K562 (cell line): ENCODE measurements around the gene BANF2. TPM values are rescaled to one million over a fixed set of nuclear protein-coding genes. Genes with fewer than 3 reads are reported as not detected.

ENCODE experiments used
- ATAC-seq: fragments of 200-7000 bp; cut with Tn5 transposase; 3 replicates; pipeline ENCODE4 v1.9.1; 2020; ENCODE audit warnings: moderate library complexity
- BruUV-seq: library from RNA; stranded (reverse); fragments of 400-500 nt; replicated peaks from 2 replicates; lab custom pipeline; 2021; lab: Mats Ljungman, UMichigan
- CTCF ChIA-PET: fragments of 300-600 bp; formaldehyde crosslinking; extraction: SDS; loops from one replicate; lab custom pipeline; 2021; ENCODE audit warnings: low intra/inter-chr PET ratio; lab: Yijun Ruan, JAX
- POLR2A ChIA-PET: fragments of 300-600, 350-650 bp; sonication (Branson Sonifier 250); formaldehyde crosslinking; extraction: SDS; loops from one replicate; lab custom pipeline; 2021; ENCODE audit warnings: antibody characterized with exemption, inconsistent platforms; lab: Yijun Ruan, JAX
- DNase-seq, 4 experiments: peaks; one replicate each; pipeline versions ENCODE4 v3.0.0 to v3.0.0-alpha.2; 2011 to 2018; ENCODE audit warnings: low spot score in 3 of 4, mixed read lengths in 3 of 4; ENCODE audit errors: extremely low read depth in 1 of 4
- FAIRE-seq: peaks from 2 replicates; lab custom pipeline; 2011; peaks lifted over from hg19 to GRCh38; lab: Jason Lieb, UNC
- H2AFZ ChIP-seq: 2 replicates; pipeline ENCODE4 v1.6.0; 2011; ENCODE audit warnings: low read depth, low read length, control low read depth, inconsistent platforms
- H3K27ac ChIP-seq: fragments of 200-600 bp; 3 replicates; pipeline ENCODE4 v1.8.0; 2011; ENCODE audit warnings: low read depth, mild to moderate bottlenecking, control low read depth, inconsistent platforms, low read length, moderate library complexity, mixed read lengths; ENCODE audit errors: extremely low read depth
- H3K27me3 ChIP-seq, 2 experiments: fragments of 300-600 bp in 1 of 2; 2 replicates in 1 of 2; 3 replicates in 1 of 2; pipeline versions ENCODE4 v1.6.0 to v1.8.0; 2011; ENCODE audit warnings: inconsistent platforms in 2 of 2, low read length in 2 of 2, mild to moderate bottlenecking in 1 of 2, mixed read lengths in 1 of 2, moderate library complexity in 1 of 2; ENCODE audit not compliant: control insufficient read depth in 2 of 2, insufficient read depth in 2 of 2
- H3K36me3 ChIP-seq: fragments of 300-600 bp; 3 replicates; pipeline ENCODE4 v1.8.0; 2011; ENCODE audit warnings: mild to moderate bottlenecking, low read length, inconsistent platforms; ENCODE audit not compliant: control insufficient read depth, insufficient read depth
- H3K4me1 ChIP-seq, 2 experiments: fragments of 200-600 bp in 1 of 2; replicated peaks in 1 of 2; 2 replicates in 1 of 2; 3 replicates in 1 of 2; pipeline versions ENCODE4 v1.5.1 to v1.8.0; 2011; ENCODE audit warnings: inconsistent platforms in 2 of 2, low read length in 2 of 2, mild to moderate bottlenecking in 1 of 2, mixed read lengths in 1 of 2, moderate library complexity in 1 of 2; ENCODE audit not compliant: control insufficient read depth in 2 of 2, insufficient read depth in 2 of 2
- H3K4me2 ChIP-seq: 2 replicates; pipeline ENCODE4 v1.6.1; 2011; ENCODE audit warnings: low read length, control low read depth, inconsistent platforms, mixed read lengths; ENCODE audit not compliant: insufficient read depth
- H3K4me3 ChIP-seq: fragments of 200-600 bp; sonication (generic), shearing (Covaris generic); 2 replicates; pipeline ENCODE4 v1.5.1; 2016; ENCODE audit warnings: control low read depth, inconsistent platforms
- H3K79me2 ChIP-seq: fragments of 200-600 bp; 3 replicates; pipeline ENCODE4 v1.8.0; 2011; ENCODE audit warnings: low read length, inconsistent platforms; ENCODE audit not compliant: control insufficient read depth, insufficient read depth
- H3K9ac ChIP-seq, 2 experiments: 2 replicates each; pipeline versions ENCODE4 v1.6.0 to v1.6.1; 2011; ENCODE audit warnings: low read depth in 2 of 2, low read length in 2 of 2, control low read depth in 1 of 2, inconsistent platforms in 1 of 2, mild to moderate bottlenecking in 1 of 2, mixed read lengths in 1 of 2; ENCODE audit not compliant: insufficient read depth in 1 of 2
- H3K9me1 ChIP-seq: one replicate; pipeline ENCODE4 v1.6.0; 2011; ENCODE audit warnings: inconsistent platforms, mild to moderate bottlenecking, low read length, moderate library complexity; ENCODE audit not compliant: control insufficient read depth, insufficient read depth
- H3K9me3 ChIP-seq: replicated peaks from 2 replicates; pipeline ENCODE4 v1.5.1; 2011; ENCODE audit warnings: low read depth, low read length, inconsistent platforms; ENCODE audit not compliant: control insufficient read depth, insufficient read depth
- H4K20me1 ChIP-seq: replicated peaks from 2 replicates; pipeline ENCODE4 v1.6.1; 2011; ENCODE audit warnings: low read length, inconsistent platforms, mixed read lengths; ENCODE audit not compliant: control insufficient read depth, insufficient read depth
- GABPB1 ChIP-seq: sonication (generic); formaldehyde crosslinking; IDR thresholded peaks from 2 replicates; pipeline ENCODE4 v1.8.0; 2022; ENCODE audit warnings: mild to moderate bottlenecking, missing genetic modification reagents
- HMGN3 ChIP-seq: IDR thresholded peaks from 2 replicates; pipeline ENCODE4 v1.6.1; 2011; ENCODE audit warnings: borderline replicate concordance, low read depth, mild to moderate bottlenecking, mixed read lengths, low read length; ENCODE audit not compliant: insufficient read length; ENCODE audit errors: extremely low read depth
- MCM3 ChIP-seq: fragments of 450-650 bp; IDR thresholded peaks from 2 replicates; pipeline ENCODE4 v1.6.1; 2016
- MTA3 ChIP-seq: fragments of 450-650 bp; formaldehyde crosslinking; IDR thresholded peaks from 2 replicates; pipeline ENCODE4 v1.6.1; 2017; ENCODE audit warnings: mild to moderate bottlenecking, borderline replicate concordance
- NBN ChIP-seq: fragments of 450-650 bp; IDR thresholded peaks from 2 replicates; pipeline ENCODE4 v1.6.1; 2016; ENCODE audit warnings: low read depth, mild to moderate bottlenecking
- NFYB ChIP-seq: IDR thresholded peaks from 2 replicates; pipeline ENCODE4 v1.6.1; 2011; ENCODE audit warnings: mild to moderate bottlenecking, moderate library complexity; ENCODE audit not compliant: insufficient read length; ENCODE audit errors: extremely low read depth
- PHF8 ChIP-seq: fragments of 200-600 bp; sonication (generic); IDR thresholded peaks from 2 replicates; pipeline ENCODE4 v1.6.1; 2012; ENCODE audit warnings: mixed run types, mild to moderate bottlenecking, inconsistent platforms, low read length, moderate library complexity, borderline replicate concordance
- RAD51 ChIP-seq: fragments of 450-650 bp; IDR thresholded peaks from 2 replicates; pipeline ENCODE4 v1.7.1; 2016; ENCODE audit warnings: low read depth, mild to moderate bottlenecking, borderline replicate concordance
- TRIM28 ChIP-seq: fragments of 450-650 bp; IDR thresholded peaks from 2 replicates; pipeline ENCODE4 v1.6.1; 2017
- ZNF143 ChIP-seq: sonication (generic); formaldehyde crosslinking; IDR thresholded peaks from 2 replicates; pipeline ENCODE4 v1.9.0; 2022; ENCODE audit warnings: mild to moderate bottlenecking, missing genetic modification reagents
- ZNF436 ChIP-seq: fragments of 250-450, 450-650 bp; sonication (Bioruptor Pico); formaldehyde crosslinking; IDR thresholded peaks from 2 replicates; pipeline ENCODE4 v1.7.0; 2020; ENCODE audit warnings: mild to moderate bottlenecking
- ZNF695 ChIP-seq: fragments of 450-650 bp; formaldehyde crosslinking; IDR thresholded peaks from 2 replicates; pipeline ENCODE4 v1.4.0; 2020; ENCODE audit warnings: mild to moderate bottlenecking, moderate library complexity
- ZNF764 ChIP-seq: fragments of 250-450 bp; sonication (Bioruptor Pico); IDR thresholded peaks from 2 replicates; pipeline ENCODE4 v1.4.0; 2020; ENCODE audit warnings: low read depth, mild to moderate bottlenecking, moderate library complexity
- WGBS: fragments of 100-300 bp; shearing (Covaris generic); methylation state at CpG from one replicate; pipeline ENCODE4 v1.1.6; 2016; ENCODE audit warnings: low coverage, mixed read lengths; ENCODE audit not compliant: insufficient coverage; ENCODE audit errors: missing lambda C conversion rate; 5-methylcytosine and 5-hydroxymethylcytosine counted together
- in situ Hi-C: fragments of 300-500 bp; cut with MboI; formaldehyde crosslinking; loops from 4 replicates; pipeline ENCODE4 v1.15.0; 2018; ENCODE audit warnings: inconsistent platforms, mixed read lengths
- intact Hi-C: fragments of 100-400 bp; cut with micrococcal nuclease; formaldehyde crosslinking; loops from 2 replicates; pipeline ENCODE4 v1.14.2; 2022
- polyA plus RNA-seq, 8 experiments: library from polyadenylated mRNA; depleted of rRNA in 4 of 8; stranded (reverse) in 5 of 8; unstranded in 3 of 8; fragments of >200 nt; fragmentation: Nextera tagmentation in 2 of 8; fragmentation: Illumina TruSeq in 1 of 8; extraction: Ambion mirVana in 2 of 8; extraction: Trizol in 1 of 8; gene quantifications; 2 replicates each; pipeline versions ENCODE4 v1.2.1 to v1.2.3, GENCODE V29; 2011 to 2014; ENCODE audit warnings: inconsistent platforms in 1 of 8, missing spikeins in 1 of 8
- total RNA-seq, 7 experiments: library from RNA; depleted of rRNA in 6 of 7; stranded (reverse); fragments of >200 nt in 6 of 7; fragmentation: Illumina TruSeq in 2 of 7; extraction: Trizol in 2 of 7; gene quantifications; 2 replicates each; pipeline versions ENCODE4 v1.2.1 to v1.2.3, GENCODE V29; 2011 to 2021; ENCODE audit warnings: low replicate concordance in 1 of 7
- TF ChIP-seq, protein P1 (sequence below): sonication (generic); formaldehyde crosslinking; IDR thresholded peaks from 2 replicates; pipeline ENCODE4 v1.8.0; 2023; ENCODE audit warnings: missing genetic modification reagents, mild to moderate bottlenecking, borderline replicate concordance
- TF ChIP-seq, protein P2 (sequence below): fragments of 450-650 bp; formaldehyde crosslinking; IDR thresholded peaks from 2 replicates; pipeline ENCODE4 v1.4.0; 2020; ENCODE audit warnings: mild to moderate bottlenecking
- TF ChIP-seq, protein P3 (sequence below): sonication (generic); formaldehyde crosslinking; IDR thresholded peaks from 2 replicates; pipeline ENCODE4 v1.9.0; 2022; ENCODE audit warnings: mild to moderate bottlenecking, missing genetic modification reagents

BANF2 gene
- total and polyA plus RNA-seq, 9 of the 15 experiments (the other 6 are each of a cell fraction or from before 2014, with no cell fraction given) = not detected

DNA sequence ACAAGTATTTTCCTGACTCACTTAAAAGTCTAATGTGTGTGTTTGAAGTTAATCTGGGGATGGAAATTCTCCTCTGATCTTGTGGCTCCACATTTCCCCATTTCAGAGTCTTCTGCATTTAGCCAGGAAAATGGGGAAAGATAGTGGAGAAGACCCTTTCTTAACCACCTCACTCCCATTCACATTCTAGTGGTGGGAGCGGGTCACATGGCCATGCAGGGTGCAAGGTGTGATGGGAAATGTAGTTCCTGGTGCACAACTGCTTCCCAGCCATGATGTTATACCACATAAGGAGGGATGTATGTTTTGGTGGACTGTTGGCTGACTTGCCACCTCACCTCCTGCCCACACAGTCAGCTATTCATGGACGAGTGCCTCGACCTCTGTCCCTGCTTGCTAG is 61.8 kb downstream of the BANF2 start:
- Histone ChIP-seq H3K9me1 (no peaks in the 10 kb centered on the region), H2AFZ (no peak overlapping the region), H3K36me3 (no peaks in the 10 kb centered on the region), H3K27me3 (peaks cover 0 to 25% of the 10 kb centered on the region in 2 experiments; a peak in 2 of 5 replicates), H3K4me1 (no peaks in the 10 kb centered on the region), H3K79me2 (no peaks in the 10 kb centered on the region), H3K27ac (no peak overlapping the region), H3K9me3 (no peaks in the 10 kb centered on the region), H4K20me1 (no peaks in the 10 kb centered on the region), H3K9ac (no peak overlapping the region), H3K4me3 (no peak overlapping the region), H3K4me2 (no peak overlapping the region)
- ATAC-seq (peak; percentile 88), DNase-seq (peak in 1 of 4 experiments; percentile 16), FAIRE-seq (no peak)
- 0% methylated on average over 3 of the region's 3 CpGs for WGBS
- in situ Hi-C loops (no loop called here), intact Hi-C loops (no loop called here)
- no TSS peak for BruUV-seq
- ChIA-PET POLR2A (interaction anchor here (0.7 kb wide), 1 partner anchor 321 kb away, joined by 4 read pairs; no protein-coding TSS in a partner anchor), CTCF (no interaction called here)
- TF ChIP-seq ZNF436 (CRISPR knock-in tag) (no peak), RAD51 (peak; percentile 81), NBN (no peak), TRIM28 (no peak), HMGN3 (no peak), ZNF143 (peak; percentile 76), PHF8 (no peak), ZNF764 (CRISPR knock-in tag) (no peak), NFYB (peak; percentile 61), MCM3 (no peak), MTA3 (no peak), GABPB1 (CRISPR knock-in tag) (no peak), ZNF695 (CRISPR knock-in tag) (no peak)
- TF ChIP-seq, protein P1, sequence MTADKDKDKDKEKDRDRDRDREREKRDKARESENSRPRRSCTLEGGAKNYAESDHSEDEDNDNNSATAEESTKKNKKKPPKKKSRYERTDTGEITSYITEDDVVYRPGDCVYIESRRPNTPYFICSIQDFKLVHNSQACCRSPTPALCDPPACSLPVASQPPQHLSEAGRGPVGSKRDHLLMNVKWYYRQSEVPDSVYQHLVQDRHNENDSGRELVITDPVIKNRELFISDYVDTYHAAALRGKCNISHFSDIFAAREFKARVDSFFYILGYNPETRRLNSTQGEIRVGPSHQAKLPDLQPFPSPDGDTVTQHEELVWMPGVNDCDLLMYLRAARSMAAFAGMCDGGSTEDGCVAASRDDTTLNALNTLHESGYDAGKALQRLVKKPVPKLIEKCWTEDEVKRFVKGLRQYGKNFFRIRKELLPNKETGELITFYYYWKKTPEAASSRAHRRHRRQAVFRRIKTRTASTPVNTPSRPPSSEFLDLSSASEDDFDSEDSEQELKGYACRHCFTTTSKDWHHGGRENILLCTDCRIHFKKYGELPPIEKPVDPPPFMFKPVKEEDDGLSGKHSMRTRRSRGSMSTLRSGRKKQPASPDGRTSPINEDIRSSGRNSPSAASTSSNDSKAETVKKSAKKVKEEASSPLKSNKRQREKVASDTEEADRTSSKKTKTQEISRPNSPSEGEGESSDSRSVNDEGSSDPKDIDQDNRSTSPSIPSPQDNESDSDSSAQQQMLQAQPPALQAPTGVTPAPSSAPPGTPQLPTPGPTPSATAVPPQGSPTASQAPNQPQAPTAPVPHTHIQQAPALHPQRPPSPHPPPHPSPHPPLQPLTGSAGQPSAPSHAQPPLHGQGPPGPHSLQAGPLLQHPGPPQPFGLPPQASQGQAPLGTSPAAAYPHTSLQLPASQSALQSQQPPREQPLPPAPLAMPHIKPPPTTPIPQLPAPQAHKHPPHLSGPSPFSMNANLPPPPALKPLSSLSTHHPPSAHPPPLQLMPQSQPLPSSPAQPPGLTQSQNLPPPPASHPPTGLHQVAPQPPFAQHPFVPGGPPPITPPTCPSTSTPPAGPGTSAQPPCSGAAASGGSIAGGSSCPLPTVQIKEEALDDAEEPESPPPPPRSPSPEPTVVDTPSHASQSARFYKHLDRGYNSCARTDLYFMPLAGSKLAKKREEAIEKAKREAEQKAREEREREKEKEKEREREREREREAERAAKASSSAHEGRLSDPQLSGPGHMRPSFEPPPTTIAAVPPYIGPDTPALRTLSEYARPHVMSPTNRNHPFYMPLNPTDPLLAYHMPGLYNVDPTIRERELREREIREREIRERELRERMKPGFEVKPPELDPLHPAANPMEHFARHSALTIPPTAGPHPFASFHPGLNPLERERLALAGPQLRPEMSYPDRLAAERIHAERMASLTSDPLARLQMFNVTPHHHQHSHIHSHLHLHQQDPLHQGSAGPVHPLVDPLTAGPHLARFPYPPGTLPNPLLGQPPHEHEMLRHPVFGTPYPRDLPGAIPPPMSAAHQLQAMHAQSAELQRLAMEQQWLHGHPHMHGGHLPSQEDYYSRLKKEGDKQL (CRISPR knock-in tag) = no peak
- TF ChIP-seq, protein P2, sequence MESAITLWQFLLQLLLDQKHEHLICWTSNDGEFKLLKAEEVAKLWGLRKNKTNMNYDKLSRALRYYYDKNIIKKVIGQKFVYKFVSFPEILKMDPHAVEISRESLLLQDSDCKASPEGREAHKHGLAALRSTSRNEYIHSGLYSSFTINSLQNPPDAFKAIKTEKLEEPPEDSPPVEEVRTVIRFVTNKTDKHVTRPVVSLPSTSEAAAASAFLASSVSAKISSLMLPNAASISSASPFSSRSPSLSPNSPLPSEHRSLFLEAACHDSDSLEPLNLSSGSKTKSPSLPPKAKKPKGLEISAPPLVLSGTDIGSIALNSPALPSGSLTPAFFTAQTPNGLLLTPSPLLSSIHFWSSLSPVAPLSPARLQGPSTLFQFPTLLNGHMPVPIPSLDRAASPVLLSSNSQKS (CRISPR knock-in tag) = no peak
- TF ChIP-seq, protein P3, sequence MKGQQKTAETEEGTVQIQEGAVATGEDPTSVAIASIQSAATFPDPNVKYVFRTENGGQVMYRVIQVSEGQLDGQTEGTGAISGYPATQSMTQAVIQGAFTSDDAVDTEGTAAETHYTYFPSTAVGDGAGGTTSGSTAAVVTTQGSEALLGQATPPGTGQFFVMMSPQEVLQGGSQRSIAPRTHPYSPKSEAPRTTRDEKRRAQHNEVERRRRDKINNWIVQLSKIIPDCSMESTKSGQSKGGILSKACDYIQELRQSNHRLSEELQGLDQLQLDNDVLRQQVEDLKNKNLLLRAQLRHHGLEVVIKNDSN (CRISPR knock-in tag) = peak; percentile 89
